Endothelial cell of umbilical vein (primary cell): Measurements from ENCODE around the gene OCA2. TPM values are rescaled to one million over a fixed set of nuclear protein-coding genes. Genes with fewer than 3 reads are reported as not detected.
"Not testable (repeated sequence)": the region's sequence is repeated elsewhere in the genome, so short reads cannot be mapped to it uniquely, and the experiment has no call there.

Source experiments
- BruUV-seq: library from RNA; stranded (reverse); fragments of 400-500 nt; replicated peaks from 2 replicates; lab custom pipeline; 2021; lab: Mats Ljungman, UMichigan
- CTCF ChIA-PET: fragments of 300-600, 350-600 bp; sonication (Branson Sonifier 250); formaldehyde crosslinking; loops from one replicate; lab custom pipeline; 2021; ENCODE audit warnings: antibody characterized with exemption, inconsistent platforms; lab: Charles Lee
- POLR2A ChIA-PET: fragments of 300-600, 350-600 bp; sonication (Branson Sonifier 250); formaldehyde crosslinking; loops from one replicate; lab custom pipeline; 2021; ENCODE audit warnings: antibody characterized with exemption, inconsistent platforms; lab: Charles Lee
- DNase-seq: peaks from one replicate; pipeline ENCODE4 v3.0.0-alpha.2; 2011; ENCODE audit warnings: low read depth, low spot score
- FAIRE-seq: peaks from 2 replicates; lab custom pipeline; 2011; peaks lifted over from hg19 to GRCh38; lab: Jason Lieb, UNC
- H2AFZ ChIP-seq: 2 replicates; pipeline ENCODE4 v1.6.0; 2012; ENCODE audit warnings: low read depth, low read length, control low read depth, inconsistent platforms
- H3K27ac ChIP-seq: 2 replicates; pipeline ENCODE4 v1.5.1; 2011; ENCODE audit warnings: low read depth, mild to moderate bottlenecking, control low read depth, low read length, moderate library complexity; ENCODE audit not compliant: insufficient read depth
- H3K27me3 ChIP-seq, 2 experiments: 2 replicates each; pipeline versions ENCODE4 v1.6.0 to v1.6.1; 2011; ENCODE audit warnings: low read length in 2 of 2, mixed read lengths in 1 of 2; ENCODE audit not compliant: control insufficient read depth in 2 of 2, insufficient read depth in 2 of 2
- H3K36me3 ChIP-seq, 2 experiments: 2 replicates in 1 of 2; 3 replicates in 1 of 2; pipeline ENCODE4 v1.5.1; 2011; ENCODE audit warnings: low read length in 2 of 2, mild to moderate bottlenecking in 1 of 2, moderate library complexity in 1 of 2; ENCODE audit not compliant: control insufficient read depth in 2 of 2, insufficient read depth in 2 of 2; ENCODE audit errors: extremely low read depth in 1 of 2
- H3K4me1 ChIP-seq: 3 replicates; pipeline ENCODE4 v1.5.1; 2011; ENCODE audit warnings: mild to moderate bottlenecking, low read length; ENCODE audit not compliant: control insufficient read depth, insufficient read depth; ENCODE audit errors: extremely low read depth
- H3K4me2 ChIP-seq: 2 replicates; pipeline ENCODE4 v1.6.1; 2011; ENCODE audit warnings: low read length, control low read depth, mixed read lengths; ENCODE audit not compliant: insufficient read depth
- H3K4me3 ChIP-seq, 3 experiments: fragments of 200-600 bp in 1 of 3; sonication (generic), shearing (Covaris generic) in 1 of 3; replicated peaks in 1 of 3; 2 replicates each; pipeline ENCODE4 v1.5.1; 2011 to 2016; ENCODE audit warnings: control low read depth in 3 of 3, low read length in 3 of 3, mild to moderate bottlenecking in 2 of 3, inconsistent platforms in 1 of 3, low read depth in 1 of 3, moderate library complexity in 1 of 3; ENCODE audit not compliant: insufficient read depth in 1 of 3
- H3K79me2 ChIP-seq: 2 replicates; pipeline ENCODE4 v1.6.0; 2012; ENCODE audit warnings: low read length, inconsistent platforms; ENCODE audit not compliant: control insufficient read depth, insufficient read depth
- H3K9ac ChIP-seq: replicated peaks from 2 replicates; pipeline ENCODE3; 2011; ENCODE audit warnings: low read length, control low read depth; ENCODE audit not compliant: insufficient read depth; ENCODE audit errors: extremely low read depth
- H3K9me1 ChIP-seq: replicated peaks from 3 replicates; pipeline ENCODE4 v1.6.0; 2011; ENCODE audit warnings: mild to moderate bottlenecking, low read length; ENCODE audit not compliant: control insufficient read depth, insufficient read depth; ENCODE audit errors: extremely low read depth
- H3K9me3 ChIP-seq: replicated peaks from 2 replicates; pipeline ENCODE4 v1.5.1; 2012; ENCODE audit warnings: low read length, inconsistent platforms; ENCODE audit not compliant: control insufficient read depth, insufficient read depth
- H4K20me1 ChIP-seq: replicated peaks from 2 replicates; pipeline ENCODE3; 2011; ENCODE audit warnings: mild to moderate bottlenecking, low read length; ENCODE audit not compliant: control insufficient read depth, insufficient read depth; ENCODE audit errors: extremely low read depth
- JUN ChIP-seq: IDR thresholded peaks from 2 replicates; pipeline ENCODE4 v1.6.1; 2011; ENCODE audit warnings: borderline replicate concordance, low read depth; ENCODE audit not compliant: insufficient read length, insufficient read depth
- POLR2AphosphoS5 ChIP-seq: IDR thresholded peaks from 2 replicates; pipeline ENCODE4 v1.6.1; 2012; ENCODE audit warnings: low read depth, mild to moderate bottlenecking, control low read depth, low read length, moderate library complexity; ENCODE audit not compliant: insufficient read depth
- dilution Hi-C: fragments of 300-500 bp; cut with MboI; formaldehyde crosslinking; loops from one replicate; pipeline ENCODE4 v1.15.0; 2019; ENCODE audit warnings: low sequenced_read_pairs; ENCODE audit not compliant: extremely low pct_ligation_motif_present
- intact Hi-C: fragments of 100-400 bp; cut with micrococcal nuclease; formaldehyde crosslinking; loops from one replicate; pipeline ENCODE4 v1.10.0; 2022
- polyA plus RNA-seq, 4 experiments: library from polyadenylated mRNA; depleted of rRNA in 3 of 4; stranded (reverse) in 3 of 4; unstranded in 1 of 4; fragments of >200 nt; gene quantifications; 2 replicates each; pipeline versions ENCODE4 v1.2.1 to v1.2.3, GENCODE V29; 2011 to 2012; ENCODE audit warnings: missing spikeins in 1 of 4
- total RNA-seq: library from RNA; stranded (reverse); gene quantifications from 2 replicates; pipeline ENCODE4 v1.2.3, GENCODE V29; 2021

OCA2 gene
- total and polyA plus RNA-seq, 2 donors (not counting 3 experiments of a cell fraction or from before 2014, with no cell fraction given): not detected

- DNase-seq (no peak), FAIRE-seq (no peak)
- ChIA-PET POLR2A (no interaction called here), CTCF (no interaction called here)
- intact Hi-C loops: no loop called here
- dilution Hi-C loops: no loop called here
- H3K79me2 ChIP-seq: no peaks in the 10 kb centered on the region
- H4K20me1 ChIP-seq: no peaks in the 10 kb centered on the region
- H3K9me1 ChIP-seq: no peaks in the 10 kb centered on the region
- no peaks in the 10 kb centered on the region for H3K36me3 ChIP-seq
- H3K4me3 ChIP-seq: no peak overlapping the region
- peaks cover 3% of the 10 kb centered on the region for H3K9me3 ChIP-seq
- no peak overlapping the region for H2AFZ ChIP-seq
- H3K4me2 ChIP-seq: no peak overlapping the region
- H3K4me1 ChIP-seq: no peaks in the 10 kb centered on the region
- no peaks in the 10 kb centered on the region for H3K27me3 ChIP-seq
- TF ChIP-seq POLR2AphosphoS5 (no peak), JUN (no peak)
- no peak overlapping the region for H3K9ac ChIP-seq
- no TSS peak for BruUV-seq
- H3K27ac ChIP-seq: no peak overlapping the region
These were observed 86.9 kb downstream of the OCA2 start for GRCh38 chr15:28012231-28012630.

DNA sequence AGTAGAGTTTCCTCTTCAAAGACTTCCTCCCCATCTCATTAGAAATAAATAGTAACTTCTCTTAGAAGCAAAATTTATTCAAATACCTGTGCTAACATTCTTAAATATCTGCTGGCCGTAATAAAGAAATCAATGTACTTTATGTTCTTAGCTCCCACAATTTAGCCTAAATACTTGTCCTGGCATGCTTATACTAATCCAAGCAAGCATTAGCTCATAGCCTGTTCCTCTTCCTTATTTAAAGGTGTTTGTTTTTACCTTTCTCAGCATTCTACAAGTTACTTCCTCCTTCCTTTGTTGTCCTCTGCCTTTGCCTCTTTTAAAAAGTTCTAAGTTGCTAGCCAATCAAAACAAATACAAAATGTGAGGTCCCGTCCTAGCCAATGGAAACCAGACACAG lies 90.9 kb downstream of the OCA2 start:
- H3K27me3 ChIP-seq, H4K20me1 ChIP-seq, H3K36me3 ChIP-seq, H3K9me1 ChIP-seq, FAIRE-seq, POLR2A ChIA-PET, H3K4me3 ChIP-seq, H3K79me2 ChIP-seq, H2AFZ ChIP-seq, CTCF ChIA-PET, DNase-seq, H3K9ac ChIP-seq, H3K4me2 ChIP-seq, dilution Hi-C loops, intact Hi-C loops, H3K4me1 ChIP-seq, BruUV-seq, H3K27ac ChIP-seq: not testable (repeated sequence)
- peaks cover 11% of the 10 kb centered on the region for H3K9me3 ChIP-seq
